GM12878 (cell line): ENCODE measurements around the gene TMEM131L. TPM values are rescaled to one million over a fixed set of nuclear protein-coding genes. Genes with fewer than 3 reads are reported as not detected.

Experiments used
- BACH1 ChIP-seq: fragments of 450-650 bp; IDR thresholded peaks from 2 replicates; pipeline ENCODE4 v1.6.1; 2017; ENCODE audit warnings: mild to moderate bottlenecking, borderline replicate concordance
- BHLHE40 ChIP-seq, 2 experiments: fragments of 450-650 bp in 1 of 2; IDR thresholded peaks; 2 replicates each; pipeline ENCODE4 v1.6.1; 2011 to 2017; ENCODE audit warnings: low read depth in 2 of 2, borderline replicate concordance in 1 of 2, improper control_type of control experiment in 1 of 2, low read length in 1 of 2, mild to moderate bottlenecking in 1 of 2
- CREB1 ChIP-seq: IDR thresholded peaks from 2 replicates; pipeline ENCODE4 v1.6.1; 2012; ENCODE audit warnings: low read depth, mild to moderate bottlenecking, inconsistent platforms
- FOXM1 ChIP-seq: IDR thresholded peaks from 2 replicates; pipeline ENCODE4 v1.6.1; 2012; ENCODE audit warnings: low read depth, mild to moderate bottlenecking, inconsistent platforms, low read length, moderate library complexity
- GATAD2B ChIP-seq: fragments of 450-650 bp; conservative IDR thresholded peaks from 2 replicates; pipeline ENCODE4 v1.6.1; 2017; ENCODE audit warnings: low read depth, mild to moderate bottlenecking, moderate library complexity
- HCFC1 ChIP-seq: fragments of 150-350 bp; IDR thresholded peaks from 2 replicates; pipeline ENCODE4 v1.6.1; 2014; ENCODE audit warnings: low read length
- HDGF ChIP-seq: fragments of 450-650 bp; IDR thresholded peaks from 2 replicates; pipeline ENCODE4 v1.6.1; 2016; ENCODE audit warnings: antibody characterized with exemption
- MXI1 ChIP-seq: fragments of 150-350 bp; IDR thresholded peaks from 2 replicates; pipeline ENCODE4 v1.6.1; 2011; ENCODE audit warnings: low read depth, mild to moderate bottlenecking, inconsistent platforms, low read length, improper control_type of control experiment
- MYC ChIP-seq: IDR thresholded peaks from 2 replicates; pipeline ENCODE4 v1.6.1; 2011; ENCODE audit warnings: mild to moderate bottlenecking, low read length, moderate library complexity, inconsistent platforms; ENCODE audit not compliant: insufficient read depth, insufficient replicate concordance, insufficient read length, severe bottlenecking
- NBN ChIP-seq: fragments of 450-650 bp; IDR thresholded peaks from 2 replicates; pipeline ENCODE4 v1.6.1; 2016
- NR2C2 ChIP-seq: IDR thresholded peaks from 2 replicates; pipeline ENCODE4 v1.6.1; 2011; ENCODE audit warnings: borderline replicate concordance, low read depth; ENCODE audit not compliant: control insufficient read depth, insufficient read length
- NRF1 ChIP-seq: conservative IDR thresholded peaks from 2 replicates; pipeline ENCODE4 v1.6.1; 2011; ENCODE audit warnings: mild to moderate bottlenecking, low read depth, low read length, improper control_type of control experiment
- PAX8 ChIP-seq: fragments of 450-650 bp; IDR thresholded peaks from 2 replicates; pipeline ENCODE4 v1.6.1; 2017; ENCODE audit warnings: mild to moderate bottlenecking, moderate library complexity
- POLR2A ChIP-seq: IDR thresholded peaks from 2 replicates; pipeline ENCODE4 v1.6.1; 2011; ENCODE audit warnings: low read depth, mild to moderate bottlenecking, low read length
- RBBP5 ChIP-seq: fragments of 200-600 bp; sonication (generic); conservative IDR thresholded peaks from 2 replicates; pipeline ENCODE4 v1.6.1; 2016
- RELA ChIP-seq: fragments of 450-650 bp; IDR thresholded peaks from 2 replicates; pipeline ENCODE4 v1.8.0; 2014; ENCODE audit warnings: borderline replicate concordance; ENCODE audit not compliant: partially characterized antibody
- SRF ChIP-seq, 2 experiments: IDR thresholded peaks; 2 replicates each; pipeline ENCODE4 v1.6.1; 2011; ENCODE audit warnings: low read depth in 2 of 2, low read length in 2 of 2, mild to moderate bottlenecking in 1 of 2, moderate library complexity in 1 of 2
- STAT3 ChIP-seq: IDR thresholded peaks from 2 replicates; pipeline ENCODE4 v1.6.1; 2011; ENCODE audit warnings: low read depth, low read length, improper control_type of control experiment
- TAF1 ChIP-seq: IDR thresholded peaks from 2 replicates; pipeline ENCODE4 v1.6.1; 2011; ENCODE audit warnings: mild to moderate bottlenecking, low read depth, low read length, borderline replicate concordance
- TARDBP ChIP-seq: IDR thresholded peaks from 2 replicates; pipeline ENCODE4 v1.6.1; 2016; ENCODE audit warnings: borderline replicate concordance
- TBL1XR1 ChIP-seq: IDR thresholded peaks from 2 replicates; pipeline ENCODE4 v1.6.1; 2012; ENCODE audit warnings: low read depth, low read length, improper control_type of control experiment
- TCF3 ChIP-seq: IDR thresholded peaks from 2 replicates; pipeline ENCODE4 v1.6.1; 2012; ENCODE audit warnings: low read depth, mild to moderate bottlenecking, low read length, borderline replicate concordance; ENCODE audit not compliant: insufficient read depth
- TCF7 ChIP-seq: IDR thresholded peaks from 2 replicates; pipeline ENCODE4 v1.6.1; 2014; ENCODE audit warnings: antibody characterized with exemption, borderline replicate concordance
- ZNF24 ChIP-seq: fragments of 450-650 bp; IDR thresholded peaks from 2 replicates; pipeline ENCODE4 v1.6.1; 2017; ENCODE audit warnings: antibody characterized with exemption, mild to moderate bottlenecking
- polyA plus RNA-seq, 11 experiments: library from polyadenylated mRNA; depleted of rRNA in 4 of 11; unstranded in 6 of 11; stranded (reverse) in 5 of 11; fragments of >200 nt; fragmentation: Nextera tagmentation in 4 of 11; fragmentation: Illumina TruSeq in 1 of 11; extraction: Ambion mirVana in 4 of 11; extraction: Trizol in 1 of 11; gene quantifications; 1 replicate in 1 of 11; 2 replicates in 10 of 11; pipeline versions ENCODE4 v1.2.1 to v1.2.3, GENCODE V29; 2011 to 2016; ENCODE audit warnings: inconsistent platforms in 2 of 11, missing spikeins in 2 of 11, low read depth in 1 of 11
- total RNA-seq, 4 experiments: library from RNA; depleted of rRNA in 3 of 4; stranded (reverse); fragments of >200 nt in 3 of 4; fragmentation: Illumina TruSeq in 1 of 4; extraction: Trizol in 1 of 4; gene quantifications; 2 replicates each; pipeline versions ENCODE4 v1.2.1 to v1.2.3, GENCODE V29; 2013 to 2021
- TF ChIP-seq, protein P1 (sequence below): fragments of 150-350 bp; IDR thresholded peaks from 2 replicates; pipeline ENCODE4 v1.6.1; 2014; ENCODE audit warnings: mild to moderate bottlenecking, low read depth, low read length
- TF ChIP-seq, protein P2 (sequence below): IDR thresholded peaks from 2 replicates; pipeline ENCODE4 v1.6.1; 2011; ENCODE audit warnings: mild to moderate bottlenecking, low read depth, low read length, moderate library complexity; ENCODE audit not compliant: insufficient replicate concordance

TMEM131L gene
- total and polyA plus RNA-seq, 10 of the 15 experiments (the other 5 are each of a cell fraction or from before 2014, with no cell fraction given), result 8.5 to 101 (median 74.4) TPM

GRCh38 chr4:153466949-153467896, 1.1 kb downstream of the TMEM131L start (continued):
- TF ChIP-seq BACH1 (peak; percentile 60; the same call in 1 of the 2 replicates), MYC (no peak), PAX8 (no peak), STAT3 (no peak), ZNF24 (no peak), NRF1 (no peak), NBN (peak; percentile 81), BHLHE40 (IDR thresholded peaks at IDR 0.05; ENCODE audit: borderline replicate concordance in 1 of 2, low read depth in 2 of 2, low read length in 1 of 2) (peak; percentile 81 to 91), NR2C2 (no peak), RBBP5 (no peak), TCF7 (no peak), TARDBP (no peak), TAF1 (peak; percentile 38; the same call in 1 of the 2 replicates), FOXM1 (peak; percentile 63; the same call in 1 of the 2 replicates), HDGF (peak; percentile 96), MXI1 (peak; percentile 97), CREB1 (peak; percentile 57), GATAD2B (peak; percentile 76), RELA (peak; percentile 76), HCFC1 (no peak), TBL1XR1 (peak; percentile 93), SRF (IDR thresholded peaks at IDR 0.05; ENCODE audit: low read depth in 2 of 2, low read length in 2 of 2) (no peak), TCF3 (peak; percentile 94), POLR2A (peak; percentile 81)
- TF ChIP-seq, protein P1, sequence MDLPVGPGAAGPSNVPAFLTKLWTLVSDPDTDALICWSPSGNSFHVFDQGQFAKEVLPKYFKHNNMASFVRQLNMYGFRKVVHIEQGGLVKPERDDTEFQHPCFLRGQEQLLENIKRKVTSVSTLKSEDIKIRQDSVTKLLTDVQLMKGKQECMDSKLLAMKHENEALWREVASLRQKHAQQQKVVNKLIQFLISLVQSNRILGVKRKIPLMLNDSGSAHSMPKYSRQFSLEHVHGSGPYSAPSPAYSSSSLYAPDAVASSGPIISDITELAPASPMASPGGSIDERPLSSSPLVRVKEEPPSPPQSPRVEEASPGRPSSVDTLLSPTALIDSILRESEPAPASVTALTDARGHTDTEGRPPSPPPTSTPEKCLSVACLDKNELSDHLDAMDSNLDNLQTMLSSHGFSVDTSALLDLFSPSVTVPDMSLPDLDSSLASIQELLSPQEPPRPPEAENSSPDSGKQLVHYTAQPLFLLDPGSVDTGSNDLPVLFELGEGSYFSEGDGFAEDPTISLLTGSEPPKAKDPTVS, result no peak
- TF ChIP-seq, protein P2, sequence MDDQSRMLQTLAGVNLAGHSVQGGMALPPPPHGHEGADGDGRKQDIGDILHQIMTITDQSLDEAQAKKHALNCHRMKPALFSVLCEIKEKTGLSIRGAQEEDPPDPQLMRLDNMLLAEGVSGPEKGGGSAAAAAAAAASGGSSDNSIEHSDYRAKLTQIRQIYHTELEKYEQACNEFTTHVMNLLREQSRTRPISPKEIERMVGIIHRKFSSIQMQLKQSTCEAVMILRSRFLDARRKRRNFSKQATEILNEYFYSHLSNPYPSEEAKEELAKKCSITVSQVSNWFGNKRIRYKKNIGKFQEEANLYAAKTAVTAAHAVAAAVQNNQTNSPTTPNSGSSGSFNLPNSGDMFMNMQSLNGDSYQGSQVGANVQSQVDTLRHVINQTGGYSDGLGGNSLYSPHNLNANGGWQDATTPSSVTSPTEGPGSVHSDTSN, result no peak
